Caco-2 (cell line): ENCODE results near the gene GSG1. TPM values are rescaled to one million over a fixed set of nuclear protein-coding genes. Genes with fewer than 3 reads are reported as not detected.

Experiments
- BruUV-seq: library from RNA; stranded (reverse); fragments of 400-500 nt; replicated peaks from 2 replicates; lab custom pipeline; 2021; lab: Mats Ljungman, UMichigan
- CTCF ChIA-PET: fragments of 300-600 bp; sonication (Branson Sonifier 250); formaldehyde crosslinking; loops from one replicate; lab custom pipeline; 2022; ENCODE audit warnings: antibody characterized with exemption; lab: Charles Lee
- POLR2A ChIA-PET: fragments of 300-600 bp; sonication (Branson Sonifier 250); formaldehyde crosslinking; loops from one replicate; lab custom pipeline; 2022; ENCODE audit warnings: antibody characterized with exemption; lab: Charles Lee
- DNase-seq, 2 experiments: peaks; one replicate each; pipeline versions ENCODE4 v3.0.0 to v3.0.0-alpha.2; 2020 to 2022
- H3K27me3 ChIP-seq: replicated peaks from 2 replicates; pipeline ENCODE4 v1.6.0; 2011; ENCODE audit warnings: low read length; ENCODE audit not compliant: control insufficient read depth, insufficient read depth
- H3K36me3 ChIP-seq: 2 replicates; pipeline ENCODE4 v1.5.1; 2011; ENCODE audit warnings: low read length; ENCODE audit not compliant: control insufficient read depth, insufficient read depth
- H3K4me1 ChIP-seq: fragments of 250-450 bp; sonication (Bioruptor Pico); 2 replicates; pipeline ENCODE4 v1.5.1; 2020; ENCODE audit warnings: mild to moderate bottlenecking
- H3K4me3 ChIP-seq: 2 replicates; pipeline ENCODE4 v1.5.1; 2011; ENCODE audit warnings: low read depth, mild to moderate bottlenecking, control low read depth, low read length
- H3K9me3 ChIP-seq: fragments of 250-450 bp; sonication (Bioruptor Pico); 2 replicates; pipeline ENCODE4 v1.5.1; 2020; ENCODE audit warnings: mild to moderate bottlenecking, moderate library complexity
- H3K27ac Mint-ChIP-seq: one replicate; pipeline ENCODE4 v1.8.0; 2022; ENCODE audit warnings: mixed read lengths; ENCODE audit not compliant: unreplicated experiment
- H3K27me3 Mint-ChIP-seq: one replicate; pipeline ENCODE4 v1.8.0; 2022; ENCODE audit warnings: mixed read lengths; ENCODE audit not compliant: insufficient read depth, unreplicated experiment
- H3K36me3 Mint-ChIP-seq: one replicate; pipeline ENCODE4 v1.8.0; 2022; ENCODE audit warnings: mild to moderate bottlenecking, mixed read lengths; ENCODE audit not compliant: insufficient read depth, unreplicated experiment
- H3K4me1 Mint-ChIP-seq: one replicate; pipeline ENCODE4 v1.8.0; 2022; ENCODE audit warnings: low read depth, mixed read lengths; ENCODE audit not compliant: unreplicated experiment
- H3K4me3 Mint-ChIP-seq: one replicate; pipeline ENCODE4 v1.8.0; 2022; ENCODE audit warnings: mild to moderate bottlenecking, moderate library complexity, mixed read lengths; ENCODE audit not compliant: unreplicated experiment
- H3K9me3 Mint-ChIP-seq: one replicate; pipeline ENCODE4 v1.8.0; 2022; ENCODE audit warnings: mixed read lengths; ENCODE audit not compliant: unreplicated experiment
- CTCF ChIP-seq, 2 experiments: fragments of 200-600 bp in 1 of 2; IDR thresholded peaks; 1 replicate in 1 of 2; 2 replicates in 1 of 2; pipeline versions ENCODE4 v1.5.1 to v1.8.0; 2011 to 2022; ENCODE audit warnings: antibody characterized with exemption in 1 of 2, control low read depth in 1 of 2, inconsistent platforms in 1 of 2, low read depth in 1 of 2, low read length in 1 of 2, mild to moderate bottlenecking in 1 of 2, moderate library complexity in 1 of 2; ENCODE audit not compliant: insufficient read depth in 1 of 2, severe bottlenecking in 1 of 2, unreplicated experiment in 1 of 2
- intact Hi-C: fragments of 100-400 bp; cut with micrococcal nuclease; formaldehyde crosslinking; loops from one replicate; pipeline ENCODE4 v1.10.0; 2022; ENCODE audit not compliant: unreplicated experiment
- total RNA-seq: library from RNA; stranded (reverse); gene quantifications from 2 replicates; pipeline ENCODE4 v1.2.3, GENCODE V29; 2022

Gene GSG1
- total RNA-seq, 1 experiment from 2014 or later: not detected

- no peak overlapping the region for H3K4me3 Mint-ChIP-seq
- CTCF ChIA-PET: no interaction called here
- no TSS peak for BruUV-seq
Measured at GRCh38 chr12:13075118-13075480, 28.4 kb downstream of the GSG1 start.

GRCh38 chr12:13074396-13075117 lies 28.9 kb downstream of the GSG1 start:
- TF ChIP-seq CTCF (IDR thresholded peaks at IDR 0.05; ENCODE audit: insufficient read depth in 1 of 2, low read depth in 1 of 2, low read length in 1 of 2, severe bottlenecking in 1 of 2, unreplicated experiment in 1 of 2): no peak
- H3K9me3 Mint-ChIP-seq: no peaks in the 10 kb centered on the region
- no peaks in the 10 kb centered on the region for H3K9me3 ChIP-seq
- no peaks in the 10 kb centered on the region for H3K36me3 ChIP-seq
- intact Hi-C loops: no loop called here
- H3K27me3 Mint-ChIP-seq: no peaks in the 10 kb centered on the region
- H3K4me1 Mint-ChIP-seq: peaks cover 7% of the 10 kb centered on the region
- H3K4me3 ChIP-seq: no peak overlapping the region
- ChIA-PET CTCF (no interaction called here), POLR2A (no interaction called here)
- DNase-seq: no peak
- H3K4me1 ChIP-seq: peaks cover 4% of the 10 kb centered on the region; the same call in 1 of the 2 replicates
- BruUV-seq: no TSS peak
- no peak overlapping the region for H3K4me3 Mint-ChIP-seq
- peaks cover 19% of the 10 kb centered on the region for H3K36me3 Mint-ChIP-seq
- H3K27ac Mint-ChIP-seq: no peak overlapping the region
- no peaks in the 10 kb centered on the region for H3K27me3 ChIP-seq

More at GRCh38 chr12:13075118-13075480, 28.4 kb downstream of the GSG1 start:
- peaks cover 4% of the 10 kb centered on the region; the same call in 1 of the 2 replicates for H3K4me1 ChIP-seq
- Mint-ChIP-seq H3K27me3 (no peaks in the 10 kb centered on the region), H3K27ac (no peak overlapping the region), H3K36me3 (peaks cover 21% of the 10 kb centered on the region), H3K4me1 (peaks cover 13% of the 10 kb centered on the region), H3K9me3 (no peaks in the 10 kb centered on the region)
- DNase-seq: no peak
- no peaks in the 10 kb centered on the region for H3K27me3 ChIP-seq
- no peaks in the 10 kb centered on the region for H3K36me3 ChIP-seq
- H3K4me3 ChIP-seq: no peak overlapping the region
- POLR2A ChIA-PET: no interaction called here
- no peak for TF ChIP-seq CTCF (IDR thresholded peaks at IDR 0.05; ENCODE audit: insufficient read depth in 1 of 2, low read depth in 1 of 2, low read length in 1 of 2, severe bottlenecking in 1 of 2, unreplicated experiment in 1 of 2)
- intact Hi-C loops: no loop called here
- no peaks in the 10 kb centered on the region for H3K9me3 ChIP-seq

GRCh38 chr12:13073173-13073572 lies 30.3 kb downstream of the GSG1 start:
- no peak for TF ChIP-seq CTCF (IDR thresholded peaks at IDR 0.05; ENCODE audit: insufficient read depth in 1 of 2, low read depth in 1 of 2, low read length in 1 of 2, severe bottlenecking in 1 of 2, unreplicated experiment in 1 of 2)
- DNase-seq: no peak
- no peaks in the 10 kb centered on the region for H3K36me3 ChIP-seq
- H3K9me3 ChIP-seq: no peaks in the 10 kb centered on the region
- BruUV-seq: no TSS peak
- Mint-ChIP-seq H3K4me3 (no peak overlapping the region), H3K27ac (no peak overlapping the region), H3K27me3 (no peaks in the 10 kb centered on the region), H3K9me3 (no peaks in the 10 kb centered on the region), H3K36me3 (peaks cover 15% of the 10 kb centered on the region), H3K4me1 (peaks cover 6% of the 10 kb centered on the region)
- no peak overlapping the region for H3K4me3 ChIP-seq
- intact Hi-C loops: no loop called here
- no peaks in the 10 kb centered on the region for H3K27me3 ChIP-seq
- peaks cover 4% of the 10 kb centered on the region; the same call in 1 of the 2 replicates for H3K4me1 ChIP-seq
- POLR2A ChIA-PET: no interaction called here
- CTCF ChIA-PET: no interaction called here
